Prostate gland (tissue), 2 donors: ENCODE measurements around the gene NCAM2.

Experiments
- POLR2A ChIP-seq: fragments of 450-650 bp; IDR thresholded peaks from one replicate; pipeline ENCODE4 v1.6.1; 2016; ENCODE audit warnings: antibody characterized with exemption, mild to moderate bottlenecking
- TF ChIP-seq, protein P1 (sequence below), 4 experiments: fragments of 200-600 bp in 2 of 4; fragments of 450-650 bp in 2 of 4; sonication (generic) in 2 of 4; IDR thresholded peaks; 1 replicate in 3 of 4; 2 replicates in 1 of 4; pipeline ENCODE4 v1.5.1; 2016 to 2019; ENCODE audit warnings: antibody characterized with exemption in 4 of 4, mild to moderate bottlenecking in 2 of 4, moderate library complexity in 2 of 4

GRCh38 chr21:21200103-21200938 lies 202.1 kb downstream of the NCAM2 start:
- TF ChIP-seq, protein P1, sequence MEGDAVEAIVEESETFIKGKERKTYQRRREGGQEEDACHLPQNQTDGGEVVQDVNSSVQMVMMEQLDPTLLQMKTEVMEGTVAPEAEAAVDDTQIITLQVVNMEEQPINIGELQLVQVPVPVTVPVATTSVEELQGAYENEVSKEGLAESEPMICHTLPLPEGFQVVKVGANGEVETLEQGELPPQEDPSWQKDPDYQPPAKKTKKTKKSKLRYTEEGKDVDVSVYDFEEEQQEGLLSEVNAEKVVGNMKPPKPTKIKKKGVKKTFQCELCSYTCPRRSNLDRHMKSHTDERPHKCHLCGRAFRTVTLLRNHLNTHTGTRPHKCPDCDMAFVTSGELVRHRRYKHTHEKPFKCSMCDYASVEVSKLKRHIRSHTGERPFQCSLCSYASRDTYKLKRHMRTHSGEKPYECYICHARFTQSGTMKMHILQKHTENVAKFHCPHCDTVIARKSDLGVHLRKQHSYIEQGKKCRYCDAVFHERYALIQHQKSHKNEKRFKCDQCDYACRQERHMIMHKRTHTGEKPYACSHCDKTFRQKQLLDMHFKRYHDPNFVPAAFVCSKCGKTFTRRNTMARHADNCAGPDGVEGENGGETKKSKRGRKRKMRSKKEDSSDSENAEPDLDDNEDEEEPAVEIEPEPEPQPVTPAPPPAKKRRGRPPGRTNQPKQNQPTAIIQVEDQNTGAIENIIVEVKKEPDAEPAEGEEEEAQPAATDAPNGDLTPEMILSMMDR (IDR thresholded peaks at IDR 0.05), result no peak
- TF ChIP-seq POLR2A, result no peak
